ENCODE measurements around the gene ZBTB12.

GRCh38 chr6:31888276-31889258 is 13.3 kb downstream of the ZBTB12 start:
- TF ChIP-seq POLR2AphosphoS5 (IDR thresholded peaks at IDR 0.05; ENCODE audit: borderline replicate concordance, low read depth, low read length): no peak
- TF ChIP-seq EZH2 (IDR thresholded peaks at IDR 0.05): no peak

Data from SK-N-MC (cell line).